ENCODE measurements around the gene ANKZF1.

ANKZF1 gene

DNA sequence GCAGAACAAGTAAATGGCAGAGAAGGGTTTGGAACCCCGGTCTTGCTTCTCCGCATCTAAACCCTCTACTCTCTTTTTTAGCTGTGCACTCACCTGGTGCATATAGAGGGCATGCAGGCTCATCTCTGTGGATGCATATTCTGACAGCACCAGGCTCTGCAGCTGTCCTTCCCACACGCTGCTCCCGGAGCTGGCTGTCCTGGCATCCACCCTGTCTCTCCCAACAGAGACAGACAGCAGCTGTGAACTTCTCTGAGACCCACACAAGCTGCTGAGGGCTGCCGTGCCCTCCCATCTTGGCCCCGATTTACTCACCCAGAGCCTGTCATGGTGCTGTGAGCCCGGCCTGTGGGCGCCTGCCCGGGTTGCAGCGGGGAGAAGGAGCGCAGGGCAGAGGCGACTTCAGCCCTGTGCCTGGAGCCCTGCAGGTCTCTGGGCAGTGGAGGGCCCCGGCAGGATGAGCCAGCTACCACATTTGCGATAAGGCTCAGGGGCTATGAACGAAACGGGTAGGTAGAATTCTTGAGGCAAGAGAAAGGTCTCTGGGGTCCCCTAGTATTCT is 7.6 kb upstream of the ANKZF1 start:
- TF ChIP-seq EP300 (IDR thresholded peaks at IDR 0.05; ENCODE audit: borderline replicate concordance): no peak
- no peak for TF ChIP-seq ZBTB7A (IDR thresholded peaks at IDR 0.05; ENCODE audit: low read depth)
- no peak for TF ChIP-seq EGR1 (IDR thresholded peaks at IDR 0.05)
- TF ChIP-seq YY1 (IDR thresholded peaks at IDR 0.05; ENCODE audit: low read depth): no peak
- TF ChIP-seq, protein P1, sequence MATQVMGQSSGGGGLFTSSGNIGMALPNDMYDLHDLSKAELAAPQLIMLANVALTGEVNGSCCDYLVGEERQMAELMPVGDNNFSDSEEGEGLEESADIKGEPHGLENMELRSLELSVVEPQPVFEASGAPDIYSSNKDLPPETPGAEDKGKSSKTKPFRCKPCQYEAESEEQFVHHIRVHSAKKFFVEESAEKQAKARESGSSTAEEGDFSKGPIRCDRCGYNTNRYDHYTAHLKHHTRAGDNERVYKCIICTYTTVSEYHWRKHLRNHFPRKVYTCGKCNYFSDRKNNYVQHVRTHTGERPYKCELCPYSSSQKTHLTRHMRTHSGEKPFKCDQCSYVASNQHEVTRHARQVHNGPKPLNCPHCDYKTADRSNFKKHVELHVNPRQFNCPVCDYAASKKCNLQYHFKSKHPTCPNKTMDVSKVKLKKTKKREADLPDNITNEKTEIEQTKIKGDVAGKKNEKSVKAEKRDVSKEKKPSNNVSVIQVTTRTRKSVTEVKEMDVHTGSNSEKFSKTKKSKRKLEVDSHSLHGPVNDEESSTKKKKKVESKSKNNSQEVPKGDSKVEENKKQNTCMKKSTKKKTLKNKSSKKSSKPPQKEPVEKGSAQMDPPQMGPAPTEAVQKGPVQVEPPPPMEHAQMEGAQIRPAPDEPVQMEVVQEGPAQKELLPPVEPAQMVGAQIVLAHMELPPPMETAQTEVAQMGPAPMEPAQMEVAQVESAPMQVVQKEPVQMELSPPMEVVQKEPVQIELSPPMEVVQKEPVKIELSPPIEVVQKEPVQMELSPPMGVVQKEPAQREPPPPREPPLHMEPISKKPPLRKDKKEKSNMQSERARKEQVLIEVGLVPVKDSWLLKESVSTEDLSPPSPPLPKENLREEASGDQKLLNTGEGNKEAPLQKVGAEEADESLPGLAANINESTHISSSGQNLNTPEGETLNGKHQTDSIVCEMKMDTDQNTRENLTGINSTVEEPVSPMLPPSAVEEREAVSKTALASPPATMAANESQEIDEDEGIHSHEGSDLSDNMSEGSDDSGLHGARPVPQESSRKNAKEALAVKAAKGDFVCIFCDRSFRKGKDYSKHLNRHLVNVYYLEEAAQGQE (IDR thresholded peaks at IDR 0.05; ENCODE audit: low read depth): no peak
- no peak for TF ChIP-seq CEBPB (IDR thresholded peaks at IDR 0.05)
- no peak for TF ChIP-seq FOXM1 (IDR thresholded peaks at IDR 0.05; ENCODE audit: borderline replicate concordance, low read depth)
- TF ChIP-seq TCF12 (IDR thresholded peaks at IDR 0.05; ENCODE audit: low read depth): no peak
- TF ChIP-seq TEAD4 (IDR thresholded peaks at IDR 0.05): no peak
- TF ChIP-seq, protein P2, sequence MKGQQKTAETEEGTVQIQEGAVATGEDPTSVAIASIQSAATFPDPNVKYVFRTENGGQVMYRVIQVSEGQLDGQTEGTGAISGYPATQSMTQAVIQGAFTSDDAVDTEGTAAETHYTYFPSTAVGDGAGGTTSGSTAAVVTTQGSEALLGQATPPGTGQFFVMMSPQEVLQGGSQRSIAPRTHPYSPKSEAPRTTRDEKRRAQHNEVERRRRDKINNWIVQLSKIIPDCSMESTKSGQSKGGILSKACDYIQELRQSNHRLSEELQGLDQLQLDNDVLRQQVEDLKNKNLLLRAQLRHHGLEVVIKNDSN (IDR thresholded peaks at IDR 0.05): no peak

DNA sequence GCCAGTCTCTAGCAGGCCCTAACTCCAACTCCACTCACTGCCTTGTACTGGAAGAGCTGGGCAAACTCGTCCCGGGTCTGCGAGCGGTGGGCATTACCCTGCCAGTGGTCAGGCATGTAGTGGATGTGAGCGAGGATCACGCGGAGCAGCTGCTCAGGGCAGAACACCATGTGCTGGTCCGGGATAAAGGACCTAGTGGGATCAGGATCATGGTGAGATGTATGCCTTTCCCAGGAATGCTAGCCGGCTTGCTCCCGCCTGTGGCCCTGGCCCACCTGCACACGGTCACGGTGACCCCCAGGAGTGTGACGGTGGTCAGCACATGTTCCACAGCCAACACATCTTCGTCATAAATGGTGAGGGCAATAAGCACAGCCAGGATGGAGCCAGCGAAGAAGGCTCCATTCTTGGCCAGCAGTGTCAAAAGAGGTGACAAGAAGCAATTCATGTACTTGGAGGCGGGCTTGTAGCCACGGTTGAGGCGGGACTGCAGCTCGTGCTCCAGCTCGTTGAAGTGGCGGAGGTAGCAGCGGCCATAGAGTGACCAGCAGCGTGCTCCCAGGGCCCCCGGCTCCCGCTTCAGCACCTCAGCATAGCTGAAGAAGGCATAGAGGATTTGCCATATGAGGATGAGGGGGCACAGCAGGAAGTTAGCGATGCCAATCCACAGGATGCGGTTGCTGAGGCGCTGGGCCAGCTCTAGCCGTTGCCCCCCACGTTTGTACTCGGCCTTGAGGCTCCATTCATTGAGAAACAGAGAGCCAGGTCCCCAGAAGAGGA is 5.6 kb upstream of the ANKZF1 start:
- TF ChIP-seq CEBPB (IDR thresholded peaks at IDR 0.05) (no peak), RAD21 (IDR thresholded peaks at IDR 0.05; ENCODE audit: low read depth) (no peak), TAF1 (IDR thresholded peaks at IDR 0.05; ENCODE audit: low read depth) (no peak), NFIC (IDR thresholded peaks at IDR 0.05) (no peak), ZBTB7A (IDR thresholded peaks at IDR 0.05; ENCODE audit: low read depth) (no peak), TCF12 (IDR thresholded peaks at IDR 0.05; ENCODE audit: low read depth) (no peak), EGR1 (IDR thresholded peaks at IDR 0.05) (no peak), EP300 (IDR thresholded peaks at IDR 0.05; ENCODE audit: borderline replicate concordance) (no peak), CREB1 (IDR thresholded peaks at IDR 0.05; ENCODE audit: low read depth) (no peak), TEAD4 (IDR thresholded peaks at IDR 0.05) (no peak), FOXM1 (IDR thresholded peaks at IDR 0.05; ENCODE audit: borderline replicate concordance, low read depth) (no peak), YY1 (IDR thresholded peaks at IDR 0.05; ENCODE audit: low read depth) (no peak)
- TF ChIP-seq, protein P1 (IDR thresholded peaks at IDR 0.05; ENCODE audit: low read depth): no peak
- TF ChIP-seq, protein P2 (IDR thresholded peaks at IDR 0.05): no peak
- TF ChIP-seq, protein P3, sequence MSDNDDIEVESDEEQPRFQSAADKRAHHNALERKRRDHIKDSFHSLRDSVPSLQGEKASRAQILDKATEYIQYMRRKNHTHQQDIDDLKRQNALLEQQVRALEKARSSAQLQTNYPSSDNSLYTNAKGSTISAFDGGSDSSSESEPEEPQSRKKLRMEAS (IDR thresholded peaks at IDR 0.05): no peak

DNA sequence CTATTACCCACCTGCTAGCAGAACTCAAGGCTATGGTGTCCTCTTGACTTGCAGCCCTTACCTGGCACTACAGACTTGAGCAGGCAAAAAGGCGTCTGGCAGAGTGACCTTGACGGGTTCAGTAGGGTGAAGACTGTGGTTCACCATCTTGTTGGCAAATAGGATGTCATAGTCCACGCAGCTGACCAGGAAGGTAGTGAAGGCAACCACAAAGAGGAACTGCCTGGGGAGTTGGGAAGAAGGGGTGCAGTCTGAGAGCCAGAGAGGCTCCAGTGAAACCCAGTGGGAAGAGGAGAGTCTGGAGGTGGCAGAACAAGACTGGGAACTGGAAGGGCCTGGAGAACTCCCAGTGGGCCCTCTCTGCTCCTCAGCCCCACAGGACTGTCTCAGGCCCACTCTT is 4.3 kb upstream of the ANKZF1 start:
- TF ChIP-seq, protein P2 (IDR thresholded peaks at IDR 0.05): no peak
- TF ChIP-seq FOXM1 (IDR thresholded peaks at IDR 0.05; ENCODE audit: borderline replicate concordance, low read depth) (no peak), CREB1 (IDR thresholded peaks at IDR 0.05; ENCODE audit: low read depth) (no peak), EP300 (IDR thresholded peaks at IDR 0.05; ENCODE audit: borderline replicate concordance) (no peak), CEBPB (IDR thresholded peaks at IDR 0.05) (no peak), TEAD4 (IDR thresholded peaks at IDR 0.05) (no peak), TCF12 (IDR thresholded peaks at IDR 0.05; ENCODE audit: low read depth) (no peak), TAF1 (IDR thresholded peaks at IDR 0.05; ENCODE audit: low read depth) (no peak), RAD21 (IDR thresholded peaks at IDR 0.05; ENCODE audit: low read depth) (no peak), YY1 (IDR thresholded peaks at IDR 0.05; ENCODE audit: low read depth) (no peak)
- TF ChIP-seq, protein P1 (IDR thresholded peaks at IDR 0.05; ENCODE audit: low read depth): no peak
- TF ChIP-seq, protein P3 (IDR thresholded peaks at IDR 0.05): no peak

Data from Ishikawa (cell line).